Thoracic aorta (tissue), 2 donors: ENCODE results near the gene CBX2. TPM values are rescaled to one million over a fixed set of nuclear protein-coding genes. Genes with fewer than 3 reads are reported as not detected.

Experiments used
- ATAC-seq: fragments of 150-250 bp; one replicate; pipeline ENCODE4 v1.8.0; 2017; ENCODE audit warnings: low read depth; ENCODE audit not compliant: insufficient number of reproducible peaks, low FRiP score
- DNase-seq: peaks from one replicate; pipeline ENCODE4 v3.0.0-alpha.2; 2020; ENCODE audit warnings: low spot score
- H3K27ac ChIP-seq, 2 donors: fragments of 200-600 bp; sonication (generic); 1 replicate in 1 of 2; 2 replicates in 1 of 2; pipeline ENCODE4 v1.5.1; 2016; ENCODE audit warnings: mild to moderate bottlenecking in 2 of 2, moderate library complexity in 2 of 2
- H3K27me3 ChIP-seq: fragments of 200-600 bp; sonication (generic); replicated peaks from 2 replicates; pipeline ENCODE4 v1.6.0; 2016; ENCODE audit warnings: mild to moderate bottlenecking; ENCODE audit not compliant: insufficient read depth
- H3K36me3 ChIP-seq: fragments of 200-600 bp; sonication (generic); one replicate; pipeline ENCODE4 v1.5.1; 2016
- H3K4me1 ChIP-seq, 2 donors: fragments of 200-600 bp; sonication (generic); 1 replicate in 1 of 2; 2 replicates in 1 of 2; pipeline versions ENCODE4 v1.5.1 to v1.6.0; 2016; ENCODE audit warnings: low read depth in 2 of 2, mild to moderate bottlenecking in 1 of 2; ENCODE audit not compliant: control insufficient read depth in 1 of 2
- H3K4me3 ChIP-seq: fragments of 200-600 bp; sonication (generic); 2 replicates; pipeline ENCODE4 v1.5.1; 2016; ENCODE audit warnings: mild to moderate bottlenecking
- H3K9me3 ChIP-seq: fragments of 200-600 bp; sonication (generic); 2 replicates; pipeline ENCODE4 v1.5.1; 2016
- CTCF ChIP-seq: fragments of 200-600 bp; sonication (generic); IDR thresholded peaks from one replicate; pipeline ENCODE4 v1.5.1; 2019; ENCODE audit warnings: antibody characterized with exemption
- total RNA-seq, 2 donors: library from RNA; depleted of rRNA; stranded (reverse); fragments of >200 nt; gene quantifications; one replicate each; pipeline versions ENCODE4 v1.1.0 to v1.2.3, GENCODE V29; 2016

The CBX2 gene
- total RNA-seq, 2 donors from 2014 or later = 0.14 TPM; not detected in 1

DNA sequence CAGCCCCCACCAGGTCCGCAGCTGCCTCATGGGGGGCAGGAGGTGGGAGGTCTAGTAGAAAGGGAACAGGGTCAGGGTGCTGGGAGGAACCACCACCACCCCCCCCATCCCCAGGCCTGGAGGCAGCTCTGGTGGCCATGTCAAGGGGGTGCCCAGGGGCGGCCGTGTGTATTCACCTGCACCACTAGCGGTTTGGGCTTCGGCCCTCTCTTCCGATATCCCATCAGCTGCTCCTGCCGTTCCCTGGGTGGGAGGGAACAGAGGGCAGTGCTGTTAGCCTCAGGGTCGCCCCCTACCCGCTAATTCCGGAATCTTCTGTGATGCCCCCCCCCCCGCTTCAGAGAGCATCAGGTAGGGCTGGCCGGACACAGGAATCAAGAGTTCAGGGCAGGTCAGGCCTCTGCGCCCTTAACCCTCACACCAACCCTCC is 57.5 kb downstream of the CBX2 start:
- Histone ChIP-seq H3K4me3 (no peak overlapping the region), H3K27ac (no peak overlapping the region), H3K27me3 (peaks cover 3% of the 10 kb centered on the region), H3K9me3 (no peaks in the 10 kb centered on the region), H3K36me3 (peaks cover 19% of the 10 kb centered on the region), H3K4me1 (peaks cover 39 to 50% of the 10 kb centered on the region in 2 donors)
- TF ChIP-seq CTCF = no peak
- no peak for ATAC-seq
- DNase-seq = no peak

DNA sequence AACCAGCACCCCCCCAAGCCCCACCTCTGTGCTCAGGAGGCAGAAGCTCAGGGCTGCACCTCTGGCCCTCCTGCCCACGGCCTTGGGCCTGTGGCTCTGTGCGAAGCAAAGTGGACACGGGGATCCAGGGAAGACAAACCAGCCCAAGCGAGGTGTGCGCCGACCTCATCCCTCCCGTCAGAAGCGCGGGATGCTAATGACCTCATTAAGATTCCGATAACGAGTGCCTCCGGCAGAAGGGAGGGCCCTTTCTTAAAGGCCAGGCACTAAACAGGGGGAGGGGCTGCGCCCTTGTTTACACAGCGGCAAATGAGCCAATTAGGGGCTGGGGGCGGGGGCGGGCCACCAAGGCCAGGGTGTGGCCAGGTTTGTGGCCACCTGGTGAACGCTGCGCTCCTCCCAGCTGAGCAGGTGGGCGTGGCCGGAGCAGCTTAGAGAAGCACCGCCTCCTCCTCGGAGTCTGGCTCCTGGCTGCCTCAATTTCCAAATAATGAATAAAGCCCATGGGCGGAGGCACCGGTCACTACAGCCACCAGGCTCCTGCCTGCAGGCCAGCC is 58.1 kb downstream of the CBX2 start:
- peaks cover 5% of the 10 kb centered on the region for H3K27me3 ChIP-seq
- H3K9me3 ChIP-seq = no peaks in the 10 kb centered on the region
- DNase-seq (no peak), ATAC-seq (no peak)
- H3K4me1 ChIP-seq = peaks cover 44 to 55% of the 10 kb centered on the region in 2 donors
- H3K27ac ChIP-seq = no peak overlapping the region
- H3K4me3 ChIP-seq = no peak overlapping the region
- TF ChIP-seq CTCF = no peak
- H3K36me3 ChIP-seq = peaks cover 19% of the 10 kb centered on the region

DNA sequence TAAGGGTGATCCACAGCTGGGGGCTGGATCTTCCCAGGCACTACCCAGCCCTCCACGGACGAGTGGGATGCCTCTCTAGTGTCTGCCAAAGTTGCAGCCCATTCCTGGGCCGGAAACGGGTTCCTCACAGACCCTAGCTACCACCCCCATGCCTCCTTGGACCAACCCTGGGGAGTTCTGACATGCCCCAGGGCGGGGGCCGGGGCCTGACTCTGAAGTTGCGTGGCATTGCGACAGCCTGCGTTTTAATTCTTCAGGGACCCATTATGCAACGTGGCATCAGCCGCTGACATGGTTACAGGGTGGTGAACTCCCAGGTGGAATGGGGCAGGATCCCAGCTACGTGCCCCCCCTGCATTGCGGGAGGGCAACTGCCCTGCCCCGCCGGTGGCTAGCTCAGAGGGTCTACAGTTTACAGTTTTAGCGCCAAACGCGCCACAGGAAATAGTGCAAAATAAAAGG is 58.6 kb downstream of the CBX2 start:
- H3K9me3 ChIP-seq = no peaks in the 10 kb centered on the region
- peak overlapping the region; percentile 90 for H3K4me3 ChIP-seq
- no peak overlapping the region for H3K27ac ChIP-seq
- peaks cover 44 to 55% of the 10 kb centered on the region in 2 donors for H3K4me1 ChIP-seq
- ATAC-seq = no peak
- peaks cover 19% of the 10 kb centered on the region for H3K36me3 ChIP-seq
- H3K27me3 ChIP-seq = peaks cover 10% of the 10 kb centered on the region
- no peak for DNase-seq
- TF ChIP-seq CTCF = no peak

DNA sequence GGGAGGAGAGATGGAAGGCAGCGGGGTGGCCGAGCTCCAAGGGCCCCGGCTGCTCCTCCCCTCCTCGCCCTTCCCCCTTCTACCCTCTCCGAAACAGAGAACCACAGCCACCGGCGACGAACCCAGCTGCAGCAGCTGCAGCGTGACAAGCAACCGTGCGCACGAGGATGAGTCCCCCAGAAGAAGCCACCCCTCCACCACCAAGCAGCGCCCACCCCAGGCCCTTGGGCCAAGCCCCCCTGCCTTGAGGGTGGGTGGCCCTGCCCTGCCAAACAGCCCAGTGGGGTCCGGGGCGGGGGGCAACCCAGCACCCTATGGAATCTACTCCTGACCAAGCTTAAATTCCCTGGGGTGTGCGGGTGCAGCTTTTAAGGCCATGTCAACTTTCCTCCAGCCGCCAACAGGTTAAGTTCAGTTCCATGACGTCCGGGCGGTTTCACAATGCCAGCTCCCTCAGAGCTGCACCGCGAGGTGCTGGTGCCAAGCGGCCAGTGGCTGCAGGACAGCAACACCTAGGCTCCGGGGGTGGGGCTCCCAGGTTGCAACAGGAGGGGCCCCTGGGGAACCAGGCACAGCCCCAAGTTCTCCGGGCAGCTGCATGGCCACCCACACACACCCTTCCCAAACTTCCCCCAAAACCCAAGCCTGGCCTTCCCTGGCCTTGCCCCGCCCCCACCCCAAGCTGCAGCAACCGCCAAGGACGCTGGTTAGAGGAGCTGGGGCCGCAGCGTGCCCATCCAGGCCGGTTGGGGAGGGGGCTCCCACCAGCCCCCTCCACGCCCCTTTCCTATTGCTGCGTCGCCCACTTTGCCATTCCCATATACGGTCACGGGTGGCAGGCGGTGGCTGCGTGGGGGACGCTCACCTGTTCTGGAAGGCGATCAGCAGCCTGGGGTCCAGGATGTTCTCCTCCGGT is 59.3 kb downstream of the CBX2 start:
- peak overlapping the region; percentile 90 for H3K4me3 ChIP-seq
- ATAC-seq (no peak), DNase-seq (no peak)
- H3K36me3 ChIP-seq = peaks cover 19% of the 10 kb centered on the region
- no peak for TF ChIP-seq CTCF
- H3K27ac ChIP-seq = no peak overlapping the region
- peaks cover 39 to 54% of the 10 kb centered on the region in 2 donors for H3K4me1 ChIP-seq
- H3K9me3 ChIP-seq = no peaks in the 10 kb centered on the region
- H3K27me3 ChIP-seq = peaks cover 17% of the 10 kb centered on the region

Other genes starting within 250 kb of the CBX2 start
- not detected for gene RBFOX3, start 167.1 kb upstream of the CBX2 start, total RNA-seq
- gene ENPP7, start 47.2 kb upstream of the CBX2 start, total RNA-seq = not detected
- gene CBX8, start 18.9 kb downstream of the CBX2 start, total RNA-seq = 1 to 10 TPM in 1 of 2 donors, under 1 TPM in 1; 0.71 to 7.4 TPM
- gene CBX4, start 61.3 kb downstream of the CBX2 start, total RNA-seq = 10 to 100 TPM in 1 of 2 donors, 1 to 10 TPM in 1; 6.2 to 10.4 TPM